ENCODE measurements around the gene TAL2. TPM values are rescaled to one million over a fixed set of nuclear protein-coding genes. Genes with fewer than 3 reads are reported as not detected.

TAL2 gene
- total RNA-seq, 1 donor from 2014 or later, result not detected

DNA sequence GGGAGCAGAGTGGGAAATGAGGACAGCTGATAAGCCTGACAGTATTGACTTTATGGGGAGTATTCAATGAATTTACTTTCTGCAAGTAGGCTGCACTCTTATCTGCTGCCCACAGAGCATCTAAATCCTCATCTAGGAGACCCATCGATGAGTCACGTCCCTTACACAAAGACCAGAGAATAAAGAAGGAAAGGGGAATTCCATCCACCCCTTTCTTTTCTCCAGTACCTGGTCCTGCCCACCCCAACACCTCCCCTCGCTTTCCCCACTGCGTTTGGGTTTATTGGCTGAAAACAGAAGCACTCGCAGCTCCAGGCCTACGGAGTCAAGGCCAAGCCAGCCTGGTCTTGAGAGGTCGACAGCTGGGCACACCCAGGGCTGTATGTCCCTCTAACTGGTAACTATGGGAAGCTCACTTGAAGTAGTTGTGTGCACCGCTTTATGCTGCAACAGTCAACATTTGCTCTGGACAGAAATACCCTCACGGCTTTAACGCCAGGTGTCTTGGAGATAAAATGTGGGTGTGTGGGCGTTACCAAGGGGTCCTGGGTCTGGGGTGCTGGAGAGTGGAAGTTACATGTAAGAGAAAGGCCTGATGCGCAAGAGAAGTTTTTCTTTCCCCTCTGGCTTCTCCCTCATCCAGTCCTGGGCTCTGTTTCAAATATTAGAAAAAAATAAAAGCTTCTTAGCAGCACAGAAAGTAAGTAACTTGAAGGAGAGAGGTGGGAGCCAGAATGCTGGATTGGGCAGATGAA lies 14.5 kb upstream of the TAL2 start:
- intact Hi-C loops (cut with DNase I), result no loop called here
- H3K36me3 ChIP-seq, result no peaks in the 10 kb centered on the region
- no peak overlapping the region for H3K4me3 ChIP-seq

DNA sequence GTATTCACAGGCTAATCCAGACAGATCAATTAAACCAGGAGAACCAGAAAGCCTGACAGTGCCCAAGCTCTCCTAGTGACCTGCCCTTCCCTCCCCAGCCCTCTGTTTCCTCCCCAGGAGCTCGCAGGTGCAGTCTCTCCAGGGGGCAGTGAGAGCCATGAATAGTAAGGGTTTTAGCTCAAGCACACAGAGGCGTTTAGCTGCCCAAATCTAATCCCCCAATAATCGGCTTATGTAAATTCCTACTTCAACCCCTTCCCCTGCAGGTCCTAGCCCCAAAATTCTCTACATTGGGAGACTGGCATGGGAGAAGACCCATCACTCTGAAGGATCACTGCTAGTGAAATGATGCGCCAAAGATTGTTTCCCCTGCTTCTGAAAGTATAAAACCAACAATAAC lies 10.5 kb upstream of the TAL2 start:
- no peak for DNase-seq (ENCODE audit: low spot score in 2 of 2)
- Histone ChIP-seq H3K4me3 (no peak overlapping the region), H3K27me3 (no peaks in the 10 kb centered on the region), H3K36me3 (no peaks in the 10 kb centered on the region), H3K9me3 (no peaks in the 10 kb centered on the region), H3K4me1 (no peaks in the 10 kb centered on the region), H3K27ac (no peak overlapping the region)
- intact Hi-C loops (cut with DNase I), result no loop called here
- TF ChIP-seq, protein P1, sequence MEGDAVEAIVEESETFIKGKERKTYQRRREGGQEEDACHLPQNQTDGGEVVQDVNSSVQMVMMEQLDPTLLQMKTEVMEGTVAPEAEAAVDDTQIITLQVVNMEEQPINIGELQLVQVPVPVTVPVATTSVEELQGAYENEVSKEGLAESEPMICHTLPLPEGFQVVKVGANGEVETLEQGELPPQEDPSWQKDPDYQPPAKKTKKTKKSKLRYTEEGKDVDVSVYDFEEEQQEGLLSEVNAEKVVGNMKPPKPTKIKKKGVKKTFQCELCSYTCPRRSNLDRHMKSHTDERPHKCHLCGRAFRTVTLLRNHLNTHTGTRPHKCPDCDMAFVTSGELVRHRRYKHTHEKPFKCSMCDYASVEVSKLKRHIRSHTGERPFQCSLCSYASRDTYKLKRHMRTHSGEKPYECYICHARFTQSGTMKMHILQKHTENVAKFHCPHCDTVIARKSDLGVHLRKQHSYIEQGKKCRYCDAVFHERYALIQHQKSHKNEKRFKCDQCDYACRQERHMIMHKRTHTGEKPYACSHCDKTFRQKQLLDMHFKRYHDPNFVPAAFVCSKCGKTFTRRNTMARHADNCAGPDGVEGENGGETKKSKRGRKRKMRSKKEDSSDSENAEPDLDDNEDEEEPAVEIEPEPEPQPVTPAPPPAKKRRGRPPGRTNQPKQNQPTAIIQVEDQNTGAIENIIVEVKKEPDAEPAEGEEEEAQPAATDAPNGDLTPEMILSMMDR (IDR thresholded peaks at IDR 0.05), result no peak

More for the DNA sequence above, 14.5 kb upstream of the TAL2 start:
- Histone ChIP-seq H3K9me3 (no peaks in the 10 kb centered on the region), H3K27me3 (no peaks in the 10 kb centered on the region), H3K4me1 (no peaks in the 10 kb centered on the region), H3K27ac (no peak overlapping the region)
- TF ChIP-seq, protein P1 (IDR thresholded peaks at IDR 0.05), result no peak
- DNase-seq (ENCODE audit: low spot score in 2 of 2), result no peak

GRCh38 chr9:105656131-105656921 lies 5.9 kb upstream of the TAL2 start:
- Histone ChIP-seq H3K9me3 (no peaks in the 10 kb centered on the region), H3K4me1 (no peaks in the 10 kb centered on the region), H3K4me3 (peak overlapping the region; percentile 52 to 63), H3K36me3 (no peaks in the 10 kb centered on the region), H3K27me3 (no peaks in the 10 kb centered on the region), H3K27ac (no peak overlapping the region)
- intact Hi-C loops (cut with DNase I), result no loop called here
- DNase-seq (ENCODE audit: low spot score in 2 of 2), result no peak
- TF ChIP-seq, protein P1 (IDR thresholded peaks at IDR 0.05), result peak in 1 of 3 experiments; percentile 30

DNA sequence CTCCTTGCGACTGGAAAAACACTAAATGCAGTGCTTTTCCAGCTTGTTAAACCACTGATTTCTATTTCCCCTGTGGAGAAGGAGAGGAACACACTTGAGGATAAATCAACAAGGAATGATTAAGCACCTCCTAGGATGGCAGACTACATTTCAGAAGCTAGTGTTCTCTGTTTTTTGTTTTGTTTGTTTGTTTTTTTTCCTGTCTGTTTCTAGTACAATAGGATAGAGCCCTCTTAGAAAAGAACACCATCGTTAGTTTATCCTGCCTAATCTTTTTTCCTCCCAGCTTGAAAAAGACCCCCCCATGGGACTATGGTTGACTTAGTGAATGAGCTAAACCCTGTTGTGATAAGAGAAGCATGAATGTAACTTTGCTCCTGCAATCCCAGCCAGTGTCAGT lies 3.9 kb upstream of the TAL2 start:
- H3K4me3 ChIP-seq, result no peak overlapping the region
- no peak for DNase-seq (ENCODE audit: low spot score in 2 of 2)
- H3K9me3 ChIP-seq, result no peaks in the 10 kb centered on the region
- H3K27ac ChIP-seq, result no peak overlapping the region
- H3K27me3 ChIP-seq, result no peaks in the 10 kb centered on the region
- no peaks in the 10 kb centered on the region for H3K4me1 ChIP-seq
- intact Hi-C loops (cut with DNase I), result no loop called here
- no peaks in the 10 kb centered on the region for H3K36me3 ChIP-seq
- TF ChIP-seq, protein P1 (IDR thresholded peaks at IDR 0.05), result no peak

DNA sequence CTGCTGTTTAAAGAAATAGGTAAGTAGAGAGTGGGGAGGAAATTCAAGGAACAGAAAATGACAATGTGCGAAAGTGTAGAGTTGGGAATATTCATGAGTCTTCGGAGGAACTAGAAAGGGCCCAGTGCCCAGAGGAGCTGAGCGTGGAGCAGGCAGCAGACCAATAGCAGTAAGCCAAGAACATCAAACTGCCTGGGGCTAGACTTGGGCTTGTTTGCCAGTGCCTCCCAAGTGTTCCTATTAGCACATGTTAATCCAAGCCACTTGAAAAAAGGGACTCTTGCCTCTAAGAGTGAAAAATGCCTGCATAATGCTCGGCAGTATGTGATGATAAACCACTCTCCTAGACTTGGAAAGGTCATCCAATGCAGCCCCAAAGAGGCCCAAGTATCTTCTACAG lies 1.2 kb upstream of the TAL2 start:
- Histone ChIP-seq H3K4me3 (no peak overlapping the region), H3K36me3 (no peaks in the 10 kb centered on the region), H3K27me3 (no peaks in the 10 kb centered on the region), H3K27ac (no peak overlapping the region), H3K4me1 (no peaks in the 10 kb centered on the region), H3K9me3 (no peaks in the 10 kb centered on the region)
- intact Hi-C loops (cut with DNase I), result no loop called here
- DNase-seq (ENCODE audit: low spot score in 2 of 2), result no peak
- TF ChIP-seq, protein P1 (IDR thresholded peaks at IDR 0.05), result no peak
